Progenitor cell of endocrine pancreas (in vitro differentiated cells): ENCODE measurements around the gene BRMS1. TPM values are rescaled to one million over a fixed set of nuclear protein-coding genes. Genes with fewer than 3 reads are reported as not detected.
"Not testable (repeated sequence)": the region's sequence is repeated elsewhere in the genome, so short reads cannot be mapped to it uniquely, and the experiment has no call there.

ENCODE experiments used
- DNase-seq: peaks from one replicate; pipeline ENCODE4 v3.0.0; 2021; ENCODE audit warnings: low spot score; ENCODE audit not compliant: unreplicated experiment
- H3K27ac Mint-ChIP-seq: 2 replicates; pipeline ENCODE4 v1.8.0; 2021; ENCODE audit warnings: mild to moderate bottlenecking, moderate library complexity, mixed read lengths
- H3K27me3 Mint-ChIP-seq: 2 replicates; pipeline ENCODE4 v1.8.0; 2021; ENCODE audit warnings: mixed read lengths
- H3K36me3 Mint-ChIP-seq: 2 replicates; pipeline ENCODE4 v1.8.0; 2022; ENCODE audit warnings: mixed read lengths; ENCODE audit not compliant: insufficient read depth
- H3K4me1 Mint-ChIP-seq: 2 replicates; pipeline ENCODE4 v1.8.0; 2021; ENCODE audit warnings: low read depth, mixed read lengths
- H3K4me3 Mint-ChIP-seq: 2 replicates; pipeline ENCODE4 v1.8.0; 2021; ENCODE audit warnings: low read depth, mild to moderate bottlenecking, moderate library complexity, mixed read lengths
- H3K9me3 Mint-ChIP-seq: 2 replicates; pipeline ENCODE4 v1.8.0; 2021; ENCODE audit warnings: low read depth, mixed read lengths
- total RNA-seq: library from RNA; stranded (reverse); gene quantifications from 2 replicates; pipeline ENCODE4 v1.2.1, GENCODE V29; 2021
- TF ChIP-seq, protein P1 (sequence below): fragments of 200-600 bp; sonication (generic); IDR thresholded peaks from one replicate; pipeline ENCODE4 v1.5.0; 2021; ENCODE audit warnings: antibody characterized with exemption, mild to moderate bottlenecking; ENCODE audit not compliant: unreplicated experiment

BRMS1 gene
- total RNA-seq, 1 donor from 2014 or later = 38.1 TPM

DNA sequence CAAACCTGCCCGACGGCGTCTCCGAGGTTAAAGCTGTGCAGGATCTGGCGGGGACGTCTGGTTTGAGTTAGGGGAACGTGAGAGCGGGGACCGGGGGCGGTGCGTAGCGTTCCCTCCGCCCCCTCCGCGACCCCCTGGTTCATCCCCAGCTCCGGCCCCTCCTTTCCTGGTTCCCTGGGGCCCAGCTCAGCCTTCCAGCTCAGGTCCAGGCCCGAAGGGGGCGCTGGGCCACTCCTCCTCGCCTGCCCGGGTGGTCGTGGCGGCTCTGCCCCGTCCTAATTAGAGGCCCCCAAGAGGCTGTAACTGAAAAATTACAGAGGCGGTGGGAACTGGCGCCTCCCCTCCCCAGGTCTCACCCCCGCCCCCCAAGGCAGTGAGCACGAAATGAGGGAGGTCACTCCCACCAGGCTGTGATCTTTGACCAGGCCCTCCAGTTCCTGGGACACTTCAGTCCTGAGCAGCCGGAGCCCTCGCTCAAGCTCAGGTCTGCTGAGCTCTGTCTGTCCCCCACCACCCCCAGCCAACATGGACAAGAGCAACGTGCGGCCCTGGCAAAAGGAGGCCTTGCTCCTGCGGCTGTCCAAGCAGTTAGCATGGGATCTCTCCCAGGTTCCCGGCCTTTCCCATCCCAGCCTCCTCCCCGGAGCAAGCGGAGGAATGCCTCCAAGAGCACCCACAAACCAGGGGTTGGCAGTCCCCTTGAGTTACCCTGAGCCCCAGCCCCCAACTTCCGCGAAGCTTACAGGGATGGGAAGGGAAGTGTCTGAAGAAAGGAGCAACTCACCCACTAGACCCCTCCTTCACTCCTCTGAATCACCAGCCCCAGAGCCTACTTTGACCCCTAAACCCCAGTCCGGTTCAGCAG lies 31.4 kb downstream of the BRMS1 start:
- H3K4me3 Mint-ChIP-seq = peak overlapping the region; percentile 64
- peaks cover 50% of the 10 kb centered on the region for H3K27me3 Mint-ChIP-seq
- H3K36me3 Mint-ChIP-seq = no peaks in the 10 kb centered on the region
- no peaks in the 10 kb centered on the region for H3K9me3 Mint-ChIP-seq
- DNase-seq = no peak
- TF ChIP-seq, protein P1, sequence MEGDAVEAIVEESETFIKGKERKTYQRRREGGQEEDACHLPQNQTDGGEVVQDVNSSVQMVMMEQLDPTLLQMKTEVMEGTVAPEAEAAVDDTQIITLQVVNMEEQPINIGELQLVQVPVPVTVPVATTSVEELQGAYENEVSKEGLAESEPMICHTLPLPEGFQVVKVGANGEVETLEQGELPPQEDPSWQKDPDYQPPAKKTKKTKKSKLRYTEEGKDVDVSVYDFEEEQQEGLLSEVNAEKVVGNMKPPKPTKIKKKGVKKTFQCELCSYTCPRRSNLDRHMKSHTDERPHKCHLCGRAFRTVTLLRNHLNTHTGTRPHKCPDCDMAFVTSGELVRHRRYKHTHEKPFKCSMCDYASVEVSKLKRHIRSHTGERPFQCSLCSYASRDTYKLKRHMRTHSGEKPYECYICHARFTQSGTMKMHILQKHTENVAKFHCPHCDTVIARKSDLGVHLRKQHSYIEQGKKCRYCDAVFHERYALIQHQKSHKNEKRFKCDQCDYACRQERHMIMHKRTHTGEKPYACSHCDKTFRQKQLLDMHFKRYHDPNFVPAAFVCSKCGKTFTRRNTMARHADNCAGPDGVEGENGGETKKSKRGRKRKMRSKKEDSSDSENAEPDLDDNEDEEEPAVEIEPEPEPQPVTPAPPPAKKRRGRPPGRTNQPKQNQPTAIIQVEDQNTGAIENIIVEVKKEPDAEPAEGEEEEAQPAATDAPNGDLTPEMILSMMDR = peak; percentile 25
- H3K4me1 Mint-ChIP-seq = peaks cover 3% of the 10 kb centered on the region
- H3K27ac Mint-ChIP-seq = peak overlapping the region; percentile 77

DNA sequence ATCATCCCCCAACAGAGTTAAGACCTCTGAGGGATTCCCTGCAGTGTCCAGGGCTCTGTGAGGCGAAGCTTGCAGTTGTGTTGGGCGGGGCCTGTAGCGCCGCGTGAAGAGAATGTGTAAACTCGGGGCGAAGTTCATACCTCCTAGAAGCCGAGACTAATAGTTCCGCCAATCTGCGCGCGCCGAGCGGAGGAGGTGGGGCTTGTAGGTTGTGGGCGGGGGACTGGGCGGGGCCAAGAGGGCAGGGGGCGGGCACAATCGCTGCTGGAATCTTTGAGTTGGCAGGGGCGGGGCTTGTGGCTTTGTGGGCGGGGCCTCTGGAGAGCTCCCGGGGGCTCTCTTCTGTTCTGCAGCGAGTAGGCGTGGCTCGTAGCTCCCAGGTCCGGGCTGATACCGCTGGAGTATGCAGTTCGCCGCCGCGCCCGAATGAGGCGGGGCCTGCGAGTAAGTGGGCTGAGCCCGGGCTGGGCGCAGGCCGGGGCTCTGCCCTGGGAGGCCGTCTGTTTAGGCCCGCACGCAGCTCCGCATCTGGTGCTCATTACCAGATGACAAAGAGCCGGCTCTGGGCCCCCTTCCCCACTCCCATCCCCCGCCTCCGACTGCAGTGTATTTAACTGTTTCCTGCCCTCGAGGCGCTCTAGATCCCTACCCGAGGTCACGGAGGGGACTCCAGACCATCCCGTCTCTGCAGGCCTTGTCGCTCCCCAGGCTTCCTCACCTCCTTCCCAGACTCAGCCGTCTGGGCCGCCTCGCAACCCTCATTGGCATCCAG lies 32.2 kb downstream of the BRMS1 start:
- Mint-ChIP-seq H3K27ac (peak overlapping the region; percentile 98), H3K9me3 (no peaks in the 10 kb centered on the region), H3K4me3 (peak overlapping the region; percentile 88), H3K4me1 (peaks cover 3% of the 10 kb centered on the region), H3K27me3 (peaks cover 47% of the 10 kb centered on the region), H3K36me3 (no peaks in the 10 kb centered on the region)
- TF ChIP-seq, protein P1 = no peak
- DNase-seq = peak; percentile 96

GRCh38 chr11:66311965-66312548 lies 32.8 kb downstream of the BRMS1 start:
- peak; percentile 68 for DNase-seq
- peaks cover 50% of the 10 kb centered on the region for H3K27me3 Mint-ChIP-seq
- no peaks in the 10 kb centered on the region for H3K36me3 Mint-ChIP-seq
- peaks cover 2% of the 10 kb centered on the region for H3K4me1 Mint-ChIP-seq
- H3K9me3 Mint-ChIP-seq = no peaks in the 10 kb centered on the region
- peak overlapping the region; percentile 98 for H3K27ac Mint-ChIP-seq
- H3K4me3 Mint-ChIP-seq = peak overlapping the region; percentile 88
- TF ChIP-seq, protein P1 = peak; percentile 75

DNA sequence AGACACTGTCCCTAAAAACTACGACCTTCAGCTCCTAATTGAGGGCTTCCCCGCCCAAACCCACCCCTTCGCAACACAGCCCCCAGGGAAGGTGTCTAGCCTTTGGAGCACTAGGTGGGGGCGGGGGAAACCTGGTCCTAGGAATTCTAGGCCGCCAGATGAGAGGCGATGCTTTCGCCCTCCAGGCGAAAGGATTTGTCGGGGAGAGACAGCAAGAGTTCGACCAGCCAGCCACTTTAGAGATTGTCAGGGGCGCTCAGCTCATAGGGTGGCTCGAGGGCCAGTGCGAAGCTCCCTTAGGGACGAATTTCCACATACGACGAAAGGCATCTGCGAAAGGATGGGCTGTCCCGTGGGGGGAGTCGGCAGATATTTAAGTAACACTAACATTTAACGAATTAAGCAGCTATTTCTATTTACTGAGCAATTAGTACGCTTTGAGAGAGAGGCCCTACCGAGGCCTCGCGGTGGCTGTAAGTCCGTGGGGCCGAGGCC lies 33.4 kb downstream of the BRMS1 start:
- H3K36me3 Mint-ChIP-seq = no peaks in the 10 kb centered on the region
- H3K9me3 Mint-ChIP-seq = no peaks in the 10 kb centered on the region
- H3K4me1 Mint-ChIP-seq = peaks cover 2% of the 10 kb centered on the region
- H3K27me3 Mint-ChIP-seq = peaks cover 51% of the 10 kb centered on the region
- peak overlapping the region; percentile 88 for H3K4me3 Mint-ChIP-seq
- no peak for DNase-seq
- peak overlapping the region; percentile 98 for H3K27ac Mint-ChIP-seq
- TF ChIP-seq, protein P1 = no peak

GRCh38 chr11:66310803-66311440 lies 34.0 kb downstream of the BRMS1 start:
- H3K27ac Mint-ChIP-seq, H3K36me3 Mint-ChIP-seq, H3K4me1 Mint-ChIP-seq, DNase-seq, H3K9me3 Mint-ChIP-seq, H3K4me3 Mint-ChIP-seq: not testable (repeated sequence)
- peaks cover 47% of the 10 kb centered on the region for H3K27me3 Mint-ChIP-seq
